MM.1S (cell line): Measurements from ENCODE around the gene RHOT2.

Experiments
- EZH2 ChIP-seq: fragments of 300-600 bp; sonication (generic); optimal IDR thresholded peaks from 2 replicates; pipeline ENCODE3; 2017; ENCODE audit warnings: low read depth, mild to moderate bottlenecking, antibody characterized with exemption, low read length, mixed read lengths
- EZH2phosphoT487 ChIP-seq: fragments of 300-600 bp; sonication (generic); IDR thresholded peaks from 2 replicates; pipeline ENCODE4 v1.6.1; 2018; ENCODE audit warnings: antibody characterized with exemption, low read length
- TF ChIP-seq, protein P1 (sequence below): fragments of 300-600 bp; sonication (generic); IDR thresholded peaks from 2 replicates; pipeline ENCODE4 v1.5.1; 2016; ENCODE audit warnings: antibody characterized with exemption, low read length, mixed read lengths

DNA sequence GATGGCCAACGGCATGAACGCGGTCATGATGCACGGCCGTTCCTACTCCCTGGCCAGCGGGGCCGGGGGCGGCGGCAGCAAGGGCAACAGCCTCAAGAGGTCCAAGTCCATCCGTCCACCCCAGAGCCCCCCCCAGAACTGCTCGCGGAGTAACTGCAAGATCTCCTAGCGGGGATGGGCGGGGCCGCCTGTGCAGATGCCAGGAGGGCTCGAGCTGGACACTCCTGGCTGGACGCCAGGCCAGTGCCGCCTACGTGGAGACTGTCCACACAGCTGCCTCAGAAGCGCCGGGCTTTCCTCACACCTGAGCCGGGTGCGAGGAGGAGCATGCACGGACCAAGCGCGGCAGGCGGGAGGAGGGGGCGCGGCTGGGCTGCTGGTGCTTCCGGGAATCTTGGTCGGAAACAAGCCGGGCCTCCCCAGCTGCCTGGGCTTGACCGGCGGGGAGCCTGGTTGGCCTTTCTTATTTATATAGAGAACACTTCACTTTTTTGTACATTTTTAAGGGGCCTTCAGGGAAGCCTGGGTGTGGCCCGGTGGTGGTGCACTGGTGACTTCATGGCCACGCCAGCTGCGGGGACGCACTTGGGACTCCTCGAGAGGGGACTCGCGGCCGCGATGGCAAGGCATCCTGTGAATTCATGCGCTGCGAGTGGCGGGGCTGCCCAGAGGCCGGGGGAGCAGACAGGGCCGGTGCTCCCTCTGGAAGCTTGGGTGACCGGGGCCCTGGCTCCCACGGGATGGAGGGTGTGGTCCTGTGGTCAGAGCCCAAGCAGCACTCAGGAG, 40.3 kb upstream of the RHOT2 start:
- TF ChIP-seq, protein P1, sequence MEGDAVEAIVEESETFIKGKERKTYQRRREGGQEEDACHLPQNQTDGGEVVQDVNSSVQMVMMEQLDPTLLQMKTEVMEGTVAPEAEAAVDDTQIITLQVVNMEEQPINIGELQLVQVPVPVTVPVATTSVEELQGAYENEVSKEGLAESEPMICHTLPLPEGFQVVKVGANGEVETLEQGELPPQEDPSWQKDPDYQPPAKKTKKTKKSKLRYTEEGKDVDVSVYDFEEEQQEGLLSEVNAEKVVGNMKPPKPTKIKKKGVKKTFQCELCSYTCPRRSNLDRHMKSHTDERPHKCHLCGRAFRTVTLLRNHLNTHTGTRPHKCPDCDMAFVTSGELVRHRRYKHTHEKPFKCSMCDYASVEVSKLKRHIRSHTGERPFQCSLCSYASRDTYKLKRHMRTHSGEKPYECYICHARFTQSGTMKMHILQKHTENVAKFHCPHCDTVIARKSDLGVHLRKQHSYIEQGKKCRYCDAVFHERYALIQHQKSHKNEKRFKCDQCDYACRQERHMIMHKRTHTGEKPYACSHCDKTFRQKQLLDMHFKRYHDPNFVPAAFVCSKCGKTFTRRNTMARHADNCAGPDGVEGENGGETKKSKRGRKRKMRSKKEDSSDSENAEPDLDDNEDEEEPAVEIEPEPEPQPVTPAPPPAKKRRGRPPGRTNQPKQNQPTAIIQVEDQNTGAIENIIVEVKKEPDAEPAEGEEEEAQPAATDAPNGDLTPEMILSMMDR, result no peak
- no peak for TF ChIP-seq EZH2phosphoT487
- TF ChIP-seq EZH2, result no peak
